Fibroblast of lung (primary cell): ENCODE measurements around the gene KAT2A. TPM values are rescaled to one million over a fixed set of nuclear protein-coding genes. Genes with fewer than 3 reads are reported as not detected.

Experiments
- DNase-seq, 2 donors: peaks; one replicate each; pipeline versions ENCODE4 v3.0.0 to v3.0.0-alpha.2; 2010; ENCODE audit warnings: low read depth in 2 of 2
- H2AFZ ChIP-seq: 2 replicates; pipeline ENCODE4 v1.5.1; 2012; ENCODE audit warnings: low read length, control low read depth, inconsistent platforms
- H3K27ac ChIP-seq: 2 replicates; pipeline ENCODE4 v1.5.1; 2011; ENCODE audit warnings: low read length, control low read depth; ENCODE audit not compliant: insufficient read depth
- H3K27me3 ChIP-seq: 2 replicates; pipeline ENCODE4 v1.5.1; 2011; ENCODE audit warnings: mild to moderate bottlenecking, low read length; ENCODE audit not compliant: control insufficient read depth, insufficient read depth
- H3K36me3 ChIP-seq: 2 replicates; pipeline ENCODE4 v1.5.1; 2011; ENCODE audit warnings: low read length; ENCODE audit not compliant: control insufficient read depth, insufficient read depth
- H3K4me1 ChIP-seq: 2 replicates; pipeline ENCODE4 v1.5.1; 2011; ENCODE audit warnings: low read length; ENCODE audit not compliant: control insufficient read depth, insufficient read depth; ENCODE audit errors: extremely low read depth
- H3K4me2 ChIP-seq: 2 replicates; pipeline ENCODE4 v1.5.1; 2011; ENCODE audit warnings: low read length, control low read depth; ENCODE audit not compliant: insufficient read depth; ENCODE audit errors: extremely low read depth
- H3K4me3 ChIP-seq, 4 experiments: fragments of 200-600 bp in 1 of 4; sonication (generic) in 1 of 4; replicated peaks in 1 of 4; 2 replicates each; pipeline ENCODE4 v1.5.1; 2011 to 2016; ENCODE audit warnings: low read length in 4 of 4, low read depth in 3 of 4, mild to moderate bottlenecking in 3 of 4, control low read depth in 2 of 4, inconsistent platforms in 1 of 4, mixed read lengths in 1 of 4; ENCODE audit not compliant: insufficient read depth in 1 of 4; ENCODE audit errors: control extremely low read depth in 1 of 4
- H3K79me2 ChIP-seq: 2 replicates; pipeline ENCODE4 v1.5.1; 2012; ENCODE audit warnings: mild to moderate bottlenecking, low read length, inconsistent platforms; ENCODE audit not compliant: control insufficient read depth, insufficient read depth
- H3K9ac ChIP-seq: 2 replicates; pipeline ENCODE4 v1.5.1; 2011; ENCODE audit warnings: mild to moderate bottlenecking, low read length, control low read depth; ENCODE audit not compliant: insufficient read depth
- H3K9me3 ChIP-seq: 2 replicates; pipeline ENCODE4 v1.5.1; 2012; ENCODE audit warnings: low read depth, low read length; ENCODE audit not compliant: control insufficient read depth, insufficient read depth
- H4K20me1 ChIP-seq: 2 replicates; pipeline ENCODE4 v1.5.1; 2011; ENCODE audit warnings: low read length; ENCODE audit not compliant: control insufficient read depth, insufficient read depth; ENCODE audit errors: extremely low read depth
- EZH2 ChIP-seq: IDR thresholded peaks from 2 replicates; pipeline ENCODE4 v1.5.1; 2012; ENCODE audit warnings: low read length, control low read depth, mild to moderate bottlenecking; ENCODE audit errors: missing control alignments
- polyA plus RNA-seq, 2 donors: library from polyadenylated mRNA; depleted of rRNA in 1 of 2; stranded (reverse) in 1 of 2; unstranded in 1 of 2; fragments of >200 nt; gene quantifications; 2 replicates each; pipeline ENCODE4 v1.2.1, GENCODE V29; 2011 to 2012; ENCODE audit warnings: missing spikeins in 1 of 2
- total RNA-seq: library from RNA; depleted of rRNA; stranded (reverse); fragments of >200 nt; gene quantifications from 2 replicates; pipeline ENCODE4 v1.2.1, GENCODE V29; 2014
- TF ChIP-seq, protein P1 (sequence below), 2 donors: IDR thresholded peaks in 1 of 2; conservative IDR thresholded peaks in 1 of 2; 1 replicate in 1 of 2; 2 replicates in 1 of 2; pipeline ENCODE4 v1.5.1; 2011 to 2012; ENCODE audit warnings: low read length in 2 of 2, control low read depth in 1 of 2, inconsistent platforms in 1 of 2, low read depth in 1 of 2, mild to moderate bottlenecking in 1 of 2

The KAT2A gene
- total and polyA plus RNA-seq, 2 donors (not counting 1 experiment from before 2014, with no cell fraction given), result 7.8 to 9.1 TPM

- no peak for DNase-seq
- Histone ChIP-seq H4K20me1 (no peaks in the 10 kb centered on the region), H3K79me2 (peaks cover 7% of the 10 kb centered on the region), H3K27me3 (no peaks in the 10 kb centered on the region), H3K4me3 (no peak overlapping the region), H3K36me3 (peaks cover 22% of the 10 kb centered on the region), H3K4me2 (no peak overlapping the region), H2AFZ (no peak overlapping the region), H3K4me1 (peaks cover 3% of the 10 kb centered on the region), H3K9me3 (no peaks in the 10 kb centered on the region), H3K9ac (no peak overlapping the region), H3K27ac (no peak overlapping the region)
- no peak for TF ChIP-seq EZH2
- TF ChIP-seq, protein P1, sequence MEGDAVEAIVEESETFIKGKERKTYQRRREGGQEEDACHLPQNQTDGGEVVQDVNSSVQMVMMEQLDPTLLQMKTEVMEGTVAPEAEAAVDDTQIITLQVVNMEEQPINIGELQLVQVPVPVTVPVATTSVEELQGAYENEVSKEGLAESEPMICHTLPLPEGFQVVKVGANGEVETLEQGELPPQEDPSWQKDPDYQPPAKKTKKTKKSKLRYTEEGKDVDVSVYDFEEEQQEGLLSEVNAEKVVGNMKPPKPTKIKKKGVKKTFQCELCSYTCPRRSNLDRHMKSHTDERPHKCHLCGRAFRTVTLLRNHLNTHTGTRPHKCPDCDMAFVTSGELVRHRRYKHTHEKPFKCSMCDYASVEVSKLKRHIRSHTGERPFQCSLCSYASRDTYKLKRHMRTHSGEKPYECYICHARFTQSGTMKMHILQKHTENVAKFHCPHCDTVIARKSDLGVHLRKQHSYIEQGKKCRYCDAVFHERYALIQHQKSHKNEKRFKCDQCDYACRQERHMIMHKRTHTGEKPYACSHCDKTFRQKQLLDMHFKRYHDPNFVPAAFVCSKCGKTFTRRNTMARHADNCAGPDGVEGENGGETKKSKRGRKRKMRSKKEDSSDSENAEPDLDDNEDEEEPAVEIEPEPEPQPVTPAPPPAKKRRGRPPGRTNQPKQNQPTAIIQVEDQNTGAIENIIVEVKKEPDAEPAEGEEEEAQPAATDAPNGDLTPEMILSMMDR (conservative IDR thresholded peaks at IDR 0.05 in 1 of 2, IDR thresholded peaks at IDR 0.05 in 1 of 2; ENCODE audit: low read depth in 1 of 2, low read length in 2 of 2), result no peak
Measured at GRCh38 chr17:42125565-42125964, 4.4 kb upstream of the KAT2A start.

- peaks cover 14% of the 10 kb centered on the region for H3K36me3 ChIP-seq
Measured at GRCh38 chr17:42124256-42124655, 3.1 kb upstream of the KAT2A start.

DNA sequence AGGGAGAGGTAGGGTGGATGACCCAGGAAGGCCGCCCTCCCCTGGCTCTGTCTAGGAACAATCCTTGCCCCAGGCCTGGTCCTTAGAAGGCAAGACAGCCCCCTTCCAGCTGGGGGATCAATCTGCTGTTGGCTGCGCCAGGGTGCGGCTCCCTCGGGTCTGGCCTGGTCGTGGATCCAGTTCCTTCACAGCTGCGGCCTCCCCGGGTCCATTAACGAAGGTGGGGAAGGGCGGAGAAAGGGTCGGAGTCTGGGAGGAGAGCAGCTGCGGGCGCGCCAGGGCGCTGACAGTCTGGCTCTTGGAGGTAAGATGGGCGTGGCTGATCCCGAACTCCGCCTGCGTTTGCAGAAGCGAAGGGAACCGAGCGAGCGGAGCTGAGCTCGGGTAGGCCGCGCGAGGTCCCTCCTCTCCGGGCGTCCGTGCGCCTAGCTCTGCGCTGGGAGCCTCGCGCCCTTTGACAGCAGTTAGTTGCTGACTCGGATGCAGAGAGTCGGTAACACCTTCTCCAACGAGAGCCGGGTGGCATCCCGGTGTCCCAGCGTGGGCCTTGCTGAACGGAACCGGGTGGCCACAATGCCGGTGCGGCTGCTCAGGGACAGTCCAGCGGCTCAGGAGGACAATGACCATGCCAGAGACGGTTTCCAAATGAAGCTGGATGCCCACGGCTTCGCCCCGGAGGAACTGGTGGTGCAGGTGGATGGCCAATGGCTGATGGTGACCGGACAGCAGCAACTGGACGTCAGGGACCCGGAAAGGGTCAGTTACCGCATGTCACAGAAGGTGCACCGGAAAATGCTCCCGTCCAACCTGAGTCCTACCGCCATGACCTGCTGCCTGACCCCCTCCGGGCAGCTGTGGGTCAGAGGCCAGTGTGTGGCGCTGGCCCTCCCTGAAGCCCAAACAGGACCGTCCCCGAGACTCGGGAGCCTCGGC lies 1.5 kb upstream of the KAT2A start, which contains the start of gene HSPB9:
Gene HSPB9, plus strand, starts transcription at position 434 of the 933 bp plus-strand sequence. Its CDS starts 47 bp downstream, at position 481.
- H3K36me3 ChIP-seq, result peaks cover 5% of the 10 kb centered on the region
- no peak within 1 kb of the TSS for H3K4me2 ChIP-seq
- H3K9ac ChIP-seq, result no peak within 1 kb of the TSS
- H3K27ac ChIP-seq, result no peak within 1 kb of the TSS
- H4K20me1 ChIP-seq, result no peaks in the 10 kb centered on the region
- no peaks in the 10 kb centered on the region for H3K9me3 ChIP-seq
- H3K4me1 ChIP-seq, result peaks cover 5% of the 10 kb centered on the region
- H3K27me3 ChIP-seq, result no peaks in the 10 kb centered on the region
- TF ChIP-seq, protein P1 (conservative IDR thresholded peaks at IDR 0.05 in 1 of 2, IDR thresholded peaks at IDR 0.05 in 1 of 2; ENCODE audit: low read depth in 1 of 2, low read length in 2 of 2), result no peak
- no peak for TF ChIP-seq EZH2
- H3K79me2 ChIP-seq, result no peaks in the 10 kb centered on the region
- H3K4me3 ChIP-seq, result no peak within 1 kb of the TSS
- no peak for DNase-seq
- H2AFZ ChIP-seq, result no peak within 1 kb of the TSS

More at GRCh38 chr17:42124256-42124655, 3.1 kb upstream of the KAT2A start:
- no peak for DNase-seq
- Histone ChIP-seq H3K4me2 (no peak overlapping the region), H3K9me3 (no peaks in the 10 kb centered on the region), H3K27me3 (no peaks in the 10 kb centered on the region), H3K79me2 (no peaks in the 10 kb centered on the region), H3K27ac (no peak overlapping the region), H3K9ac (no peak overlapping the region), H3K4me3 (no peak overlapping the region), H3K4me1 (peaks cover 5% of the 10 kb centered on the region), H2AFZ (no peak overlapping the region), H4K20me1 (no peaks in the 10 kb centered on the region)
- TF ChIP-seq EZH2, result no peak
- TF ChIP-seq, protein P1 (conservative IDR thresholded peaks at IDR 0.05 in 1 of 2, IDR thresholded peaks at IDR 0.05 in 1 of 2; ENCODE audit: low read depth in 1 of 2, low read length in 2 of 2), result no peak
